Transverse colon (tissue), 3 donors: ENCODE measurements around the gene PREX1.

ENCODE experiments used
- CTCF ChIP-seq, 5 experiments: fragments of 200-600 bp in 3 of 5; fragments of 450-650 bp in 2 of 5; sonication (generic) in 3 of 5; IDR thresholded peaks; 1 replicate in 2 of 5; 2 replicates in 3 of 5; pipeline ENCODE4 v1.5.1; 2016 to 2017; ENCODE audit warnings: antibody characterized with exemption in 5 of 5, inconsistent platforms in 3 of 5, mild to moderate bottlenecking in 2 of 5, moderate library complexity in 1 of 5
- POLR2A ChIP-seq: fragments of 450-650 bp; IDR thresholded peaks from one replicate; pipeline ENCODE4 v1.6.1; 2016; ENCODE audit warnings: antibody characterized with exemption, mild to moderate bottlenecking, moderate library complexity

DNA sequence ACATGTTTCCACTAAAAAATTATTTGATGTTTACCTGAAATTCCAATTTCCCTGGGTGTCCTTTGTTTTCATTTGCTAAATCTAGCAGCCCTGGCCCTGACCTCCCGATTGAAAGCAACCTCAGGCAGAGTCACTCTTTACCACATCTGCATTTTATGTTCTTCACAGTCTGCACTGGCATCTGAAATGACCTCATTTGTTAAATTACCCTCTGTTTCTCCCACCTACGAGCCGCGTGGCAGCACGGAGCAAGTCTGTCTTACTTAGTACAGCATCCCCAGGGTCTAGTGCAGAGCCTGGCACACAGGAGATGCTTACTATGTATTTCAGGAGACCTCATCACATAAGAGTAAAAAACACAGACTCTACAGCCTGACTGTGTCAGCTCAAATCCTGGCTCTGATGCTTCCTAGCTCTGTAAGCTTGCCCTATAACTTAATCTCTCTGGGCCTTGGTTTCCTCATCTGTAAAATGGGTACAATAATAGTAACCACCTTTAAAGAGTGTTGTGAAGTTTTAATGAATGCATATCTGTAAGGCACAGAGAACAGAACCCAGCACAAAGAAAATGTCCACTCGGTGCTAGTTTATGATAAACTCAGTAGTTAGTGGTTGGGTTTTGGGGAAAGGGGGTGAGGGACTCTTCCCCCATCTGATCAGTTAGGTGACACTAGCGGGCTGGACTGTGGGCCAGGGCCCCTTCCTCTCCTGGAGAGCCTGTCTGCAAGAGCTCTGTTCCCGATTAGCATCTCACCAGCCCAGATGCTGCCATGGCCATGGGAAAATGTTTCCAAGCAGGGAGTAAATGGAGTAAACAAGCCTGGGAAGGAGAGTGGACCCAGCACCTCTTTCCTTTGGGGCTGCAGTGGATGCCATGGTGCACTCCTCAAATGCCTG, 88.2 kb downstream of the PREX1 start:
- no peak for TF ChIP-seq POLR2A
- no peak for TF ChIP-seq CTCF (IDR thresholded peaks at IDR 0.05)
